ENCODE measurements around the gene DDB1.

DDB1 gene

GRCh38 chr11:61272731-61273130 is 60.2 kb downstream of the DDB1 start:
- Histone ChIP-seq H3K36me3 (ENCODE audit: control insufficient read depth in 1 of 2, insufficient read depth in 2 of 2, low read length in 2 of 2) (no peaks in the 10 kb centered on the region), H3K4me3 (ENCODE audit: low read depth in 1 of 2, low read length in 2 of 2) (no peak overlapping the region), H3K9me3 (ENCODE audit: control insufficient read depth in 1 of 2, low read length in 2 of 2) (no peaks in the 10 kb centered on the region), H3K27me3 (ENCODE audit: control insufficient read depth in 1 of 2, insufficient read depth in 2 of 2, low read length in 2 of 2) (no peaks in the 10 kb centered on the region), H3K27ac (ENCODE audit: low read depth, low read length) (no peak overlapping the region), H3K4me1 (ENCODE audit: control insufficient read depth in 1 of 2, insufficient read depth in 2 of 2, low read length in 2 of 2) (peaks cover 7 to 10% of the 10 kb centered on the region in 2 donors), H3K9ac (ENCODE audit: low read depth in 1 of 2, low read length in 2 of 2) (no peak overlapping the region)

- Histone ChIP-seq H3K27ac (ENCODE audit: low read depth, low read length) (no peak overlapping the region), H3K9me3 (ENCODE audit: control insufficient read depth in 1 of 2, low read length in 2 of 2) (no peaks in the 10 kb centered on the region), H3K9ac (ENCODE audit: low read depth in 1 of 2, low read length in 2 of 2) (no peak overlapping the region), H3K36me3 (ENCODE audit: control insufficient read depth in 1 of 2, insufficient read depth in 2 of 2, low read length in 2 of 2) (no peaks in the 10 kb centered on the region), H3K4me1 (ENCODE audit: control insufficient read depth in 1 of 2, insufficient read depth in 2 of 2, low read length in 2 of 2) (peaks cover 15 to 28% of the 10 kb centered on the region in 2 donors), H3K27me3 (ENCODE audit: control insufficient read depth in 1 of 2, insufficient read depth in 2 of 2, low read length in 2 of 2) (no peaks in the 10 kb centered on the region), H3K4me3 (ENCODE audit: low read depth in 1 of 2, low read length in 2 of 2) (no peak overlapping the region)
Measured at GRCh38 chr11:61270354-61271076, 62.4 kb downstream of the DDB1 start.

- Histone ChIP-seq H3K4me1 (ENCODE audit: control insufficient read depth in 1 of 2, insufficient read depth in 2 of 2, low read length in 2 of 2) (peaks cover 26 to 38% of the 10 kb centered on the region in 2 donors), H3K36me3 (ENCODE audit: control insufficient read depth in 1 of 2, insufficient read depth in 2 of 2, low read length in 2 of 2) (no peaks in the 10 kb centered on the region), H3K9me3 (ENCODE audit: control insufficient read depth in 1 of 2, low read length in 2 of 2) (no peaks in the 10 kb centered on the region), H3K27me3 (ENCODE audit: control insufficient read depth in 1 of 2, insufficient read depth in 2 of 2, low read length in 2 of 2) (no peaks in the 10 kb centered on the region), H3K4me3 (ENCODE audit: low read depth in 1 of 2, low read length in 2 of 2) (no peak overlapping the region), H3K9ac (ENCODE audit: low read depth in 1 of 2, low read length in 2 of 2) (no peak overlapping the region), H3K27ac (ENCODE audit: low read depth, low read length) (no peak overlapping the region)
Measured at GRCh38 chr11:61268588-61269250, 64.2 kb downstream of the DDB1 start.

DNA sequence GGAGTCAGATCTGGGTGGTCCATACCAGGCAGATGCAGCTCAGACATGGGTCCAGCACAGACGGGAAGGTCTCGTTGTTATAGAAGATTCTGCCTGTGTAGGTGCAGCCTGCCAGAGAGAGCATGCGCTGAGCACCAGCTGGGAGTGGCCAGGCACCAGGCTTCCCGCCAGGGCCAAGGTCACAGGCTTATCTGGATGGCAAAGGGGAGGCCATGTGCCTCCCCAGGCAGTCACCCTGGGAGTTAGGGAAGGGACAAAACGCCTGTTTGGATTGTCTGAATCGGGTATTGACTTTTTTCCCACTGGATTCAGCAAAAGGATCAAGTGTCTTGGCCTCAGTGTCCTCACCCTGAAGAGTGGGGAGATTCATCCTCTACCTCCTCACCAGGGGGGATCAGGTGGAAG is 65.5 kb downstream of the DDB1 start:
- Histone ChIP-seq H3K4me1 (ENCODE audit: control insufficient read depth in 1 of 2, insufficient read depth in 2 of 2, low read length in 2 of 2) (peaks cover 21 to 32% of the 10 kb centered on the region in 2 donors), H3K36me3 (ENCODE audit: control insufficient read depth in 1 of 2, insufficient read depth in 2 of 2, low read length in 2 of 2) (no peaks in the 10 kb centered on the region), H3K27ac (ENCODE audit: low read depth, low read length) (no peak overlapping the region), H3K9ac (ENCODE audit: low read depth in 1 of 2, low read length in 2 of 2) (no peak overlapping the region), H3K27me3 (ENCODE audit: control insufficient read depth in 1 of 2, insufficient read depth in 2 of 2, low read length in 2 of 2) (no peaks in the 10 kb centered on the region), H3K4me3 (ENCODE audit: low read depth in 1 of 2, low read length in 2 of 2) (no peak overlapping the region), H3K9me3 (ENCODE audit: control insufficient read depth in 1 of 2, low read length in 2 of 2) (no peaks in the 10 kb centered on the region)

GRCh38 chr11:61266602-61267001 is 66.3 kb downstream of the DDB1 start:
- Histone ChIP-seq H3K4me1 (ENCODE audit: control insufficient read depth in 1 of 2, insufficient read depth in 2 of 2, low read length in 2 of 2) (peaks cover 21 to 32% of the 10 kb centered on the region in 2 donors), H3K27me3 (ENCODE audit: control insufficient read depth in 1 of 2, insufficient read depth in 2 of 2, low read length in 2 of 2) (no peaks in the 10 kb centered on the region), H3K27ac (ENCODE audit: low read depth, low read length) (no peak overlapping the region), H3K9ac (ENCODE audit: low read depth in 1 of 2, low read length in 2 of 2) (no peak overlapping the region), H3K9me3 (ENCODE audit: control insufficient read depth in 1 of 2, low read length in 2 of 2) (no peaks in the 10 kb centered on the region), H3K36me3 (ENCODE audit: control insufficient read depth in 1 of 2, insufficient read depth in 2 of 2, low read length in 2 of 2) (no peaks in the 10 kb centered on the region), H3K4me3 (ENCODE audit: low read depth in 1 of 2, low read length in 2 of 2) (no peak overlapping the region)

- Histone ChIP-seq H3K27me3 (ENCODE audit: control insufficient read depth in 1 of 2, insufficient read depth in 2 of 2, low read length in 2 of 2) (no peaks in the 10 kb centered on the region), H3K36me3 (ENCODE audit: control insufficient read depth in 1 of 2, insufficient read depth in 2 of 2, low read length in 2 of 2) (no peaks in the 10 kb centered on the region), H3K4me3 (ENCODE audit: low read depth in 1 of 2, low read length in 2 of 2) (no peak overlapping the region), H3K9ac (ENCODE audit: low read depth in 1 of 2, low read length in 2 of 2) (no peak overlapping the region), H3K4me1 (ENCODE audit: control insufficient read depth in 1 of 2, insufficient read depth in 2 of 2, low read length in 2 of 2) (peaks cover 21 to 32% of the 10 kb centered on the region in 2 donors), H3K27ac (ENCODE audit: low read depth, low read length) (no peak overlapping the region), H3K9me3 (ENCODE audit: control insufficient read depth in 1 of 2, low read length in 2 of 2) (no peaks in the 10 kb centered on the region)
Measured at GRCh38 chr11:61265357-61265756, 67.5 kb downstream of the DDB1 start.

- H3K9ac ChIP-seq (ENCODE audit: low read depth in 1 of 2, low read length in 2 of 2) = no peak overlapping the region
- H3K4me1 ChIP-seq (ENCODE audit: control insufficient read depth in 1 of 2, insufficient read depth in 2 of 2, low read length in 2 of 2) = peaks cover 21 to 32% of the 10 kb centered on the region in 2 donors
- H3K27ac ChIP-seq (ENCODE audit: low read depth, low read length) = no peak overlapping the region
- no peak overlapping the region for H3K4me3 ChIP-seq (ENCODE audit: low read depth in 1 of 2, low read length in 2 of 2)
- H3K9me3 ChIP-seq (ENCODE audit: control insufficient read depth in 1 of 2, low read length in 2 of 2) = no peaks in the 10 kb centered on the region
- no peaks in the 10 kb centered on the region for H3K27me3 ChIP-seq (ENCODE audit: control insufficient read depth in 1 of 2, insufficient read depth in 2 of 2, low read length in 2 of 2)
- no peaks in the 10 kb centered on the region for H3K36me3 ChIP-seq (ENCODE audit: control insufficient read depth in 1 of 2, insufficient read depth in 2 of 2, low read length in 2 of 2)
Measured at GRCh38 chr11:61264795-61265194, 68.1 kb downstream of the DDB1 start.

- H3K36me3 ChIP-seq (ENCODE audit: control insufficient read depth in 1 of 2, insufficient read depth in 2 of 2, low read length in 2 of 2) = no peaks in the 10 kb centered on the region
- no peak overlapping the region for H3K4me3 ChIP-seq (ENCODE audit: low read depth in 1 of 2, low read length in 2 of 2)
- H3K9me3 ChIP-seq (ENCODE audit: control insufficient read depth in 1 of 2, low read length in 2 of 2) = no peaks in the 10 kb centered on the region
Measured at GRCh38 chr11:61264371-61264770, 68.5 kb downstream of the DDB1 start.

GRCh38 chr11:61259363-61259762 is 73.5 kb downstream of the DDB1 start:
- Histone ChIP-seq H3K36me3 (ENCODE audit: control insufficient read depth in 1 of 2, insufficient read depth in 2 of 2, low read length in 2 of 2) (no peaks in the 10 kb centered on the region), H3K9me3 (ENCODE audit: control insufficient read depth in 1 of 2, low read length in 2 of 2) (no peaks in the 10 kb centered on the region), H3K4me3 (ENCODE audit: low read depth in 1 of 2, low read length in 2 of 2) (no peak overlapping the region), H3K4me1 (ENCODE audit: control insufficient read depth in 1 of 2, insufficient read depth in 2 of 2, low read length in 2 of 2) (peaks cover 1% of the 10 kb centered on the region in 2 donors), H3K27me3 (ENCODE audit: control insufficient read depth in 1 of 2, insufficient read depth in 2 of 2, low read length in 2 of 2) (no peaks in the 10 kb centered on the region), H3K27ac (ENCODE audit: low read depth, low read length) (no peak overlapping the region), H3K9ac (ENCODE audit: low read depth in 1 of 2, low read length in 2 of 2) (no peak overlapping the region)

More at GRCh38 chr11:61264371-61264770, 68.5 kb downstream of the DDB1 start:
- peaks cover 21 to 32% of the 10 kb centered on the region in 2 donors for H3K4me1 ChIP-seq (ENCODE audit: control insufficient read depth in 1 of 2, insufficient read depth in 2 of 2, low read length in 2 of 2)
- no peak overlapping the region for H3K9ac ChIP-seq (ENCODE audit: low read depth in 1 of 2, low read length in 2 of 2)
- no peaks in the 10 kb centered on the region for H3K27me3 ChIP-seq (ENCODE audit: control insufficient read depth in 1 of 2, insufficient read depth in 2 of 2, low read length in 2 of 2)
- H3K27ac ChIP-seq (ENCODE audit: low read depth, low read length) = no peak overlapping the region

GRCh38 chr11:61258546-61258945 is 74.4 kb downstream of the DDB1 start:
- no peaks in the 10 kb centered on the region for H3K27me3 ChIP-seq (ENCODE audit: control insufficient read depth in 1 of 2, insufficient read depth in 2 of 2, low read length in 2 of 2)
- H3K4me1 ChIP-seq (ENCODE audit: control insufficient read depth in 1 of 2, insufficient read depth in 2 of 2, low read length in 2 of 2) = no peaks in the 10 kb centered on the region
- H3K36me3 ChIP-seq (ENCODE audit: control insufficient read depth in 1 of 2, insufficient read depth in 2 of 2, low read length in 2 of 2) = no peaks in the 10 kb centered on the region
- no peak overlapping the region for H3K27ac ChIP-seq (ENCODE audit: low read depth, low read length)
- H3K9me3 ChIP-seq (ENCODE audit: control insufficient read depth in 1 of 2, low read length in 2 of 2) = no peaks in the 10 kb centered on the region
- no peak overlapping the region for H3K4me3 ChIP-seq (ENCODE audit: low read depth in 1 of 2, low read length in 2 of 2)
- no peak overlapping the region for H3K9ac ChIP-seq (ENCODE audit: low read depth in 1 of 2, low read length in 2 of 2)
